Fibroblast of skin of left quadriceps (primary cell): Measurements from ENCODE around the gene ZBTB49.
"Not testable (repeated sequence)": the region's sequence is repeated elsewhere in the genome, so short reads cannot be mapped to it uniquely, and the experiment has no call there.

ENCODE experiments used
- DNase-seq, 2 experiments: peaks; one replicate each; pipeline ENCODE4 v3.0.0-alpha.2; 2013; ENCODE audit warnings: low read depth in 2 of 2

Gene ZBTB49, protein sequence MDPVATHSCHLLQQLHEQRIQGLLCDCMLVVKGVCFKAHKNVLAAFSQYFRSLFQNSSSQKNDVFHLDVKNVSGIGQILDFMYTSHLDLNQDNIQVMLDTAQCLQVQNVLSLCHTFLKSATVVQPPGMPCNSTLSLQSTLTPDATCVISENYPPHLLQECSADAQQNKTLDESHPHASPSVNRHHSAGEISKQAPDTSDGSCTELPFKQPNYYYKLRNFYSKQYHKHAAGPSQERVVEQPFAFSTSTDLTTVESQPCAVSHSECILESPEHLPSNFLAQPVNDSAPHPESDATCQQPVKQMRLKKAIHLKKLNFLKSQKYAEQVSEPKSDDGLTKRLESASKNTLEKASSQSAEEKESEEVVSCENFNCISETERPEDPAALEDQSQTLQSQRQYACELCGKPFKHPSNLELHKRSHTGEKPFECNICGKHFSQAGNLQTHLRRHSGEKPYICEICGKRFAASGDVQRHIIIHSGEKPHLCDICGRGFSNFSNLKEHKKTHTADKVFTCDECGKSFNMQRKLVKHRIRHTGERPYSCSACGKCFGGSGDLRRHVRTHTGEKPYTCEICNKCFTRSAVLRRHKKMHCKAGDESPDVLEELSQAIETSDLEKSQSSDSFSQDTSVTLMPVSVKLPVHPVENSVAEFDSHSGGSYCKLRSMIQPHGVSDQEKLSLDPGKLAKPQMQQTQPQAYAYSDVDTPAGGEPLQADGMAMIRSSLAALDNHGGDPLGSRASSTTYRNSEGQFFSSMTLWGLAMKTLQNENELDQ

DNA sequence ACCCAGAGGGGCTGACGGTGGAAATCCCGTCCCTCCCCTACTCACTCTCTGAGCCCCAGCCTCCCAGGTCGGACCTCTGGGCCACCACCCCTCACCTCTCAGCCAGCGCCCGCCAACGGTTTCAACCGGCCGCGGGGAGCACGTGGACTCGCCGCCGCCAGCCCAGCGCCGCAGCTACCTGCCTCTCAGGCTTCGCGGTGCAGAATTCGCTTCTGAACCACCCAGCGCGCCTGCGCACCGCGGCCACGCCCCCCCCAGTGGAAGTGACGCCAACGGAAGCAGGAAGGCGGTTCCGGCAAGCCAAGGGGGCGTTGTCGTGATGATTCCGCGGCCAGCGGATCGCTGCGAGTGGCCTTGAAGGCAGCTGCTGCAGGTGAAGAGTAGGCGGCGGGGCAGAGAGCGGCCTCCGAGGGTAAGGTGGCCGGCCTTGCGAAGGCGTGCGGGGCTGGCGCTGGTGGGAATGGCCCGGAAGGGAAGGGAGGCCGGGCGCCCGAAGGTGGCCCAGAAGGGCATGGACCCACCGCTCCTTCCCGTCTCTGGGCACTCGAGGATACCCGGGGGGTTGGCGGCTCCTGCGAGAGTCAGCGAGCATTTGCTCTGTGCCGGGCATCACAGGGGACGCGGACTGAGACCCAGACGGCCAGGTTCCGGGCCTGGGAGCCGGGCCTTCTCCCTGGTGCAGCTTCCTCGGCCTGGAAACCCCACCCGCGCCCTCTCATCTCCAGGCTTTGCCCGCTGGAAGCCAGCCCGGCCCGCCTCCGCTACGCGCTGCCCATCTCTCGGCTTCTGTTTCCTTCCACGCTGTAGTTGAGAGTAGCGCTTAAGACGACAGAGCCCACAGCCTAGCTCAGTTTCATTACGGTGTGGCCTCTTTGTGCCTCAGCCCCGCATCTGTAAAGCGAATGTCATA lies at the start of gene ZBTB49, which contains the start of gene LYAR:
Gene ZBTB49, plus strand, starts transcription at position 311 of the 910 bp plus-strand sequence. CDS start 9,695 bp downstream, outside the sequence.
Gene LYAR, minus strand, starts transcription at position 214 of the 910 bp plus-strand sequence. CDS start 6,412 bp downstream, outside the sequence.
- peak; percentile 56 to 60 for DNase-seq

DNA sequence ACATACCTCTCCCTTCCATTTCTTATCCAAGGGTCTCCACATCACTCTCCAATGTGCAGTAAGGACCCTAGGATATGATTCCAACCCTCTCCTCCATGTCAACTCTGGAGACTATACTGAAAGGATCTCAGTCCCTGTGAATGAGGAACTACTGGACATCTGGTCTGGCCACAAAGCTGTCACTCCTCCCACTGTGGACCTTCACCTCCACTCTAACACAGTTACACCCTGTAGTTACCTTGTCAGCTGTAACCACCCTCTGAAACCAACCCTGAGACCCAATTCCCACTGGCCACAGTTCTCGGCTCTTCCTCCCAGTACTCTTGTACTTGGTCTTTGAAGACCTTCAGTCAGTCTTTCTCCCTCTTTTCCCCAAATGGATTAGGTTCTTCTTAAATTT lies 44.9 kb upstream of the ZBTB49 start:
- no peak for DNase-seq

DNA sequence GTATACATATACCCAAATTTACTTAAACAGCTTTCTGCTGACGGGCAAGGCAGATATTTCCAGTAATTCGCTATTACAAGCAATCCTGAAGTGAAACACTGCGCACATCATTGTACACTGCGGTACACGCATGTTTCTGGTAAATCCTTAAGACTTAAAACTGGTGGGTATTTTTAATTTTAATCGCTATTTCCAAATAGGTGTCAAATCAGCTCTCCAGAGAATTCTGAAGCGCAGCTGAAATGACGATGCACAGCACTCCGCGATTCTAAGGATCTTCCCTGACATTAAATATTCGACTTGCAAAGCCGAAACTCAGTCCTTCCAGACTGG lies 42.4 kb upstream of the ZBTB49 start:
- DNase-seq: no peak

DNA sequence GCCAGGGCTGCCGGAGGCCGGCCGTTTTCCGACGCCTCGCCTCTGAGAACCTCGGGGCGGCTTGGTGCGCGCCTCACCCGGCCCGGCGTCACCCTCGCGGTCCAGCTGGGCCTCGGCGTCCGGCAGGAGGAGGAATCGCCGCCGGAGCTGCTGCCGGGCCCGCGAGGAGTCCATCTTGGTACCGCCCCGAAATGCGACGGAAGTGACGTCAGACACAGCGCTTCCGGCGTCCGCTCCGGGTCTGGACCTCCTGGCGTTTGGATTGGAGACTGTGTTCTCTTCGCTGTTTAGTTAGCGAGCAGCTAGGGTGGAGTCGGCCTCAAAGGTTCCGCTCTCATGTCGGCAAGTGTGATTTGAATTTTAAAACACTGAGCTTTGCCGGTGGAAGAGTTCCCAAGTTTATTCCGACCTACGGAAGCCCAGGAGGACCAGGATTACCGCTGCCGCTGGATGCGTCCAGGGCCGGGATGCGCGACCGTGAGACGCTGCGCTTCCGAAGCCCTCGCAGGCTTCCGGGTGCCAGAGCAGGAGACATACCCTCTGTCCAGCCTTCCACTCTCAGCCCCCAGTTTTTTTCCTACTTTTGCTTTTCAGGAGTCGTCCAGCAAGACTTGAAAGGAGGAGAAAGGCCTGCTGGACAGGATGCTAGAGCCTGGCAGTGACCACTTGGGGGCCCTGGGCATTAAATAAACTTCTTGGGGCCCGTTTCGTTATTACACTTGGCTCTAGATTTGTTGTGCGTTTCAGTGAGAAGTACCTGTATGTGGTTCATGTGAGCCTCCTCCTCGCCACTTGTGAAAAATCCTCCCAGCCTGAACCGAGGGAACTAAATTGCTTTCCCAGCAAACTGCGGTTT lies 41.8 kb upstream of the ZBTB49 start, which contains the start of gene TMEM128:
Gene TMEM128, minus strand, starts transcription at position 195 of the 856 bp plus-strand sequence. Its CDS starts 21 bp downstream, at position 174.
- DNase-seq: peak; percentile 81

DNA sequence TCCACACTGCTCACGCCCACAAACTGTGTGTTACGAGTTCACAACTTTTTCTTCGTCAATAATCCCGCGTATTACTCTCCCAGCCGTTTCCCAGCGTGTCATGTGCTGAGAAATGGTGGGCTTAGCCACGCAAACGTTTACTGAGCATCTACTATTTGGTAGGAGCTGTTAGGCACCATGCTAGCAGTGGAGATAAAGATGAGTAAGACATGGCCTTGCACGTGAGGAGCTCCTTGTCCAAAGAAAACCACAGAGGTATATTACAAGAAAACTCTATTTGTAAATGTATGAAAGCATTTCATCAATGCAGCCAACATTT lies 41.2 kb upstream of the ZBTB49 start:
- no peak for DNase-seq

DNA sequence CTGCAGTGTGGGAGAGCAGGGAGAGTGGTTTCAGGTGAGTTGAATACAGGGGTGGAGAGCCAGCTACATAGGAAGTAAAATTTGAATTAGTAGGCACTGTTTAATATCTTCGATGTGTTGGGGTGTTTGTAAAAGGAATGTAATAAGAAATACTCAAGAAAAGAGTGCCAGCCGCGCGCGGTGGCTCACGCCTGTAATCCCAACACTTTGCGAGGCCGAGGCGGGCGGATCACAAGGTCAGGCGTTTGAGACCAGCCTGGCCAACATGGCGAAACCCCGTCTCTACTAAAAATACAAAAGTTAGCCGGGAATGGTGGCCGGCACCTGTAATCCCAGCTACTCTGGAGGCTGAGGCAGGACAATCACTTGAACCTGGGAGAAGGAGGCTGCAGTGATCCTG lies 40.7 kb upstream of the ZBTB49 start:
- DNase-seq: not testable (repeated sequence)

DNA sequence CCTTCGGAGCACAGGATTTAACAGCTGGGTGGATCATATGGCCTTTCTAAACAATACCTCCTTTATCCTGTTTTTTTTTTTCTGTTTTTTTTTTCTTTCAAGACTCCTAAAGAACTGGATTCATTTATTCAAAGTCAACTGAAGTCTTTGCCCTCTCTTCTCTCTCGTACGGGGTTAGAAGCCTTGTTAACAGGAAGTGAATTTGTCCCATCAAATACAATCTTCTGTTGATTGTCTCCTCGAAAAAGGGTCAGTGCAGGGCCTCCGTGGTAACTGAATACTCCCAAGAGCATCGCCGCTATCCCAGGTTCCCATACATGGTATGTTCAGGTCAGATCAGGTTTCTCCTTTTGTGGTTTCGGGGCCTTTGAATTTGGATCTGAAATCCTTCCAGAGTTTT lies 40.2 kb upstream of the ZBTB49 start:
- no peak for DNase-seq

DNA sequence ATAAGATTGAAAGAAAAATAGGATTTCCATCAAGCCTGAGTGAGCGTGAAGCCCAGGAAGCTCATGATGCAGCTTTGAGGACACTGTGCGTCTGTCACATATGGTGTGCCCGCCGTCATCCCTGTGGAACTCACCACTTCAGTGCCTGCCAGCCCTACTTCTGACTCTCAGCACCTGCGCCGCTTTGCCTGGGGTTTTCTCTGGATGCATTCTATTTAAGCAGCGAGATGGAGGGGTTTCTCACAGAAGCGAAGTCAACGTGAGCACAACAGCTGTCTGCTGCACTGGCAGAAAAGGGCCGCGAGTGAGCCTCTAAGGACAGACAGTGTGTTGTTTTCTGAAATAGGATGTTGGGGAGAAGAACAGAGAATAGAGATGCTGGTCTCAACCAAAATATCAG lies 35.9 kb upstream of the ZBTB49 start:
- DNase-seq: no peak

DNA sequence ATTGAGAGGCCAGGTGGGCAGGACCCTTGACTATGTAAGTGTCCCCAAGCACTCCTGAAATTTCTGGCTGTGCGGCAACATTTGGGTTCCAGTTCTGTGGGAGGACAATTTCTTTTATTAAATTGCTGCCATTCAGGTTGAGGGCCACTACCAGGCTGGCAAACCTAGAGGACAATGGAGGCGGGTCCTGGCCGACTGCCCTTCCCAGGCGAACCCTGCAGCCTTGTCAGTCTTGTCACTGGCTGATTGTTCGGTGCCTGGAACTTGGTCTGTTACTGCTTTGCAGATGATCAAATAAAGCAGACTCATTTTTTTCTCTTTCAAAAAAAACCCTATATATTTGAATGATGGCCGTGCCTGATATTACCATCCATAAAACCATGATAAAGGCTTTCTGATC lies 35.4 kb upstream of the ZBTB49 start:
- no peak for DNase-seq

DNA sequence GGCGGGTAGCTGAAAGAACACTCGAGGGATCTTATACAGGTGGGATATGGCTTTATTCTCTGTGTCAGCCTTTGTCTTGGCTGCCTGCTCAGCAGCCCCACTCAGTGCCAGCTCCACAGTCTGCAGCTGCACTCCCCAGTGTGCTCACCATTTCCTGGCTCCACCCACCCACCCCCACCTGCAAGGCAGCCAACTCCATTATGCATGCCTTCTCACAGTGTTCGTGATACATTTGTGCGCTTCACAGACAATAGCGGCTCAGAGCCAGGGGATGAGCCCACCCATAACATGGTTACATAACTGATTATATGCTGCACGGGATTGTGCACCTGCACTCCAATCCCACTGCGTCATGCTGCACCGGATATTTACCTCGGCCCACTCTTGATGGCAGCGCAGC lies 33.3 kb upstream of the ZBTB49 start:
- no peak for DNase-seq

DNA sequence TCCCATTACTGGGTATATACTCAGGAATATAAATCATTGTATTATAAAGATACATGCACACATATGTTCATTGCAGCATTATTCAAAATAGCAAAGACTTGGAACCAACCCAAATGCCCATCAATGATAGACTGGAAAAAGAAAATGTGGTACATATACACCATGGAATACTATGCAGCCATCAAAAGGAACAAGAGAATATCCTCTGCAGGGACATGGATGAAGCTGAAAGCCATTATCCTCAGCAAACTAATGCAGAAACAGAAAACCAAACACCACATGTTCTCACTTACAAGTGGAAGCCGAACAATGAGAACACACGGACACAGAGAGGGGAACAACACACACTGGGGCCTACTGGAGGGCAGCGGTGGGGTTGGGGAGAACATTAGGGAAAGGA lies 32.3 kb upstream of the ZBTB49 start:
- DNase-seq: not testable (repeated sequence)

DNA sequence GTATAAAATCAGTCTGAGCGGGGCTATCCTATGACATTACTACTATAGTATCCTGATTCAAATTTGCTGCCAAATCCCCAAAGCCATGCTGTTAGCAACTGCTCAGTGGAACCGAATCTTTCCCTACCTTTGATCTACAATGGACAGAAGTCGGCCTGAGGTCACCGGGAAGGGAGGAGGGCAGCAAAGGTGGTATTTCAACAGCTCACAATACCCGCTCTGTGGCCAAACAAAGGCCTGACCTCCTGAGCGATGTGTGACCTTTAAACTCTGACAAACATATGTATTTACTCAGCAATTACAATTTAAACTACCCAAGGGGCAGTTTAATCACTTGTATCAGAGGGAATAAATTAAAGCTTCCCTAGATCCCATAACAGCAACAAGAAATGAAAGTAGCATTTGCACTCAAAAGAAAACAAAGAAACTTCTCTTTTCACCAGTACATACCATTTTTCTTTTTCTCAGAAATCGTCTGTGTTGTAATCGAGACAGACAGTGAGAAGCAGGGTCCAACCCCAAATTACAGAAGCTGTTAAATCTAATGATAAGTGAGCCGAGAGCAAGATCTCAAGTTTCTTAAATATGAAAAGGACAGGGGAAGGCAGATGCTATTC lies 30.5 kb upstream of the ZBTB49 start:
- DNase-seq: no peak

DNA sequence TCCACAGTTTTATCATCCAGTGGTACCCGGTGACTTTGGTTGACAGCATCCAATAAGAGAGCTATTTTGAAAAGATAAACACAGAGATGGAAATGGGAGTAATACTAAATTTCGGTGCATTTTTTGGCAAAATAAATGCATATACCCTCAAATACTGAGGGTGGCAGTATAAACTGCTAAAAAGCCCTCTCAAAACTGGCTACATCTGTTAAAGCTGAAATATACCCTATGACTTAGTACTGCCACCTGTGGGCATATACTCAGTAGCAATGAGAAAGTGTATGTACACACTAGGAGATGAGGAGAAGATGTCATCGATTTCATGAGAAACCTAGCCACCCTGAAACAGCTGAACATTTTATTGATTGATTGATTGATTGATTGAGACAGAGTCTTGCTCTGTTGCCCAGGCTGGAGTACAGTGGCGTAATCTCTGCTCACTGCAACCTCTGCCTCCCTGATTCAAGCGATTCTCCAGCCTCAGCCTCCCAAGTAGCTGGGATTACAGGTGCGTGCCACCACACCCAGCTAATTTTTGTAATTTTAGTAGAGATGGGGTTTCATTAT lies 29.8 kb upstream of the ZBTB49 start:
- peak; percentile 19 to 21 for DNase-seq

DNA sequence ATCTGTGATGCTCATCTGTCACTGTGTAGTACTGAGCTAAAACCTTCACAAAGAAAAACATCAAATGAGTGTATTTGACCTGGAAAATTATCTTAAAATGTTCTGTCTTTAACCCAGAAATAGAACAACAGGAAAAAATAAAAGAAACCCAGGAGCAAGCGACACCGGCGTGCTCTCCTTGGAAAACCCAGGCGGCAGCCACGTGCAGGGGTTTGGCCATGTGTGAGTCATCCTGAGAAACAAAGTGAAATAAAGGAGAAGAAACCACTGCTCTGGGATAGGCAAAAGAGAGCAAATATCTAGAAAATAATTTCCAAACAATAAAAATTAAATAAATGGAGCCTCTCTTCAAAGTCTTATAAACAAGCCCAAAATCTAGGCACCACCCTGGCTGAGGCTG lies 22.1 kb upstream of the ZBTB49 start:
- no peak for DNase-seq

DNA sequence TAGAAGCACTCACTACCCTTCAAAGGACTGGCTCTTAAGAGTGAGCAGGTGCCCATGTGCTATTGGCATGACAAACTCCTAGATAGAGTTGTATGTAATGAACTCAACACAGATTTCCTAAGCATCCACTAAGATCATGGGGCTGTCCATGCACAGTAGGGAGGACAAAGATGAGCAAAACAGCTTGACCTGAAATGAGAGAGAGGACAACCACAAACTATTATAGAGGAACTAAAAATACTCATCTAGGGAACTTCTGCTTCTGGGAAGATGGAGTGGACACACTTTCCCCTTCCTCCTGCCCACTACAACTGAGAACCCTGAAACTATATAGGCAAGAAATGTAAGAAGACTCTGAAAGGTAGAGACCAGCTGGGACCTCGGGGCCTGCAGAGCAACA lies 21.3 kb upstream of the ZBTB49 start:
- DNase-seq: no peak

DNA sequence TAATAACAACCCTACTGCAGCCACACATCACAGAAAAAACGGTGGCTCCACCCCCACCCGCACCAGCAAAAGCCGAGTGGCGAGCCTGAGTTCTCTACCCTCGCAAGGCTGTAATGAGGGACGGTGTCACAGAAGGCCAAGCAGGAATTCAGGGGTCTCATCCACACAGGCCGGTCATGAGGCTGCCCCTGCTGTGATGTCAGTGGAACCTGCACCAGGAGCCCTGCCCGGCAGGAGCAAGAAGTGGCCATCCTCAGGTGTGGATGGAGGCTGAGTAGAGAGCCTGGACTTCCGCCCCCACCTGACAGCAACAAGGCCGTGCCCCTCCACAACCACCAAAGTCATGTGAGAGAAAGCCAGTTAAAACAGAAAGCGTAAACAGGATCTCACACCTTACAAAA lies 20.7 kb upstream of the ZBTB49 start:
- DNase-seq: no peak

DNA sequence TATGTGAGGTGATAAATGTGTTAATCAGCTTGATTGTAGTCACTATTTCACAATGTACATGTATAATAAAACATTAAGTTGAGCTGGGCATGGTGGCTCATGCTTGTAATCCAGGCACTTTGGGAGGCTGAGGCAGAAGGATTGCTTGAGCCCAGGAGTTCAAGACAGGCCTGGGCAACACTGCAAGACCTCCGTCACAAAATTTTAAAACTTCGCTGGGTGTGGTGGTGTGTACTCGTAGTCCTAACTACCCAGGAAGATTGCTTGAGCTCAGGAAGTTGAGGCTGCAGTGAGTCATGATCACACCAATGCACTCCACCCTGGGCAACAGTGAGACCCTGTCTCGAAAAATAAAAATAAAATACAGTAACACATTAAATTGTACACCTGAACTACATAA lies 20.2 kb upstream of the ZBTB49 start:
- DNase-seq: no peak

DNA sequence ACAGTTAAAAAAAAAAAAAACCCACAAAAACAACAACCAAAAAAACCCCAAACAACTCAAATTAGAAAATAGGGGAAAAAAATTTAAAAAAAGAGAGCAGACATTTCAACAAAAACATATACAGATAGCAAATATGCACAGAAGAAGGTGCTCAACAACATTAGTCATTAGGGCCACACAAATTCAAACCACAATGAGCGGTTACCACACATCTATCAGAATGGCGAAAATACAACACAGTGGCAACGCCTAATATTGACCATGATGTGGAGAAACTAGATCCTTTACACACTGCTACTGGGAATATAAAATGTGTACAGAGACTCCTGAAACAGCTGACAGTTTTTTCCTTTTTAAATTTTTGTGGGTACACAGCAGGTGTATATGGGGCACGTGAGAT lies 19.5 kb upstream of the ZBTB49 start:
- no peak for DNase-seq

DNA sequence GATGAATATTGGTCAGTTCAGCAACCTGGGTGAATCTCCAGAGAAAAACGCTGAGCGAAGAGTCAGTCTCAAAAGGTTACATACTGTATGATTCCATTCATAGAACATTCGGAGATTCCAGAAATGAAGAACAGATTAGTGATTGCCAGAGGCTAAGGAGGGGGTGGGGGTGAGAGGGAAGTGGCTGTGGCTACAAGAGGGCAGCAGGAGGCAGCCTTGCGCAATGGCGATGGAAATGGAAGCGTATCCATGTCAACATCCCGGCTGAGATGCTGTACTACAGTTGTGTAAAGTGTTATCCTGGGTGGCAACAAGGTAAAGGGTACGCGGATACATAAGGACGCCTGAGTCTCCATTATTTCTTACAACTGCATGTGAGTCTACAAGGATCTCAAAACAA lies 18.1 kb upstream of the ZBTB49 start:
- no peak for DNase-seq

DNA sequence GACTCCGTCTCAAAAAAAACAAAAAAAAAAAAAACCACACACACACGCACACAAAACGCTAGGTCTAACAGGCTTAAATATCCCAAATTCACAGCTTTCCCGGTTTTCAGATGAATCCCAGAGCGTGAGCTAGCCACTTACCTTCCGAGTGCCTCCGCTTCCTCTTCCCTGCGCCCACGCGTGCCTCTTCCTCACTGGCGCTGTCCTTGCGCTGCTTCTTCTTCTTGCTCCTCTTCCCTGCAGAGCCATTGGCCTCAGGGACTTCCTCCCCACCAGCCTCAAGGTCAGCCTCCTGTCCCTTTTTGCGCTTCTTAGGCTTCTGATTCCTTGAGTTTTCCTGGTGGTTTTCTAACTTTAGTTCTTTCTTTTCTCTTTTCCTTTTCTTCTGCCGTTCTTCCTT lies 15.8 kb upstream of the ZBTB49 start:
- DNase-seq: no peak
